H1 (cell line): Measurements from ENCODE around the gene TMEM200C. TPM values are rescaled to one million over a fixed set of nuclear protein-coding genes. Genes with fewer than 3 reads are reported as not detected.

Experiments used
- CTCF ChIA-PET: fragments of 300-600 bp; sonication (Branson Sonifier 250); formaldehyde crosslinking; loops from one replicate; lab custom pipeline; 2021; ENCODE audit not compliant: partially characterized antibody; lab: Charles Lee
- POLR2A ChIA-PET: fragments of 300-600 bp; sonication (Branson Sonifier 250); formaldehyde crosslinking; loops from one replicate; lab custom pipeline; 2021; ENCODE audit warnings: inconsistent platforms; ENCODE audit not compliant: partially characterized antibody; lab: Charles Lee
- DNase-seq, 2 experiments: peaks; one replicate each; pipeline versions ENCODE4 v3.0.0 to v3.0.0-alpha.2; 2010 to 2022; ENCODE audit warnings: low spot score in 2 of 2, low read depth in 1 of 2, mixed read lengths in 1 of 2
- FAIRE-seq: peaks from 2 replicates; lab custom pipeline; 2011; peaks lifted over from hg19 to GRCh38; lab: Jason Lieb, UNC
- H2AFZ ChIP-seq: 2 replicates; pipeline ENCODE4 v1.8.1; 2012; ENCODE audit warnings: low read length, inconsistent platforms
- H2AK5ac ChIP-seq: 2 replicates; pipeline ENCODE4 v1.6.1; 2013; ENCODE audit warnings: low read depth, low read length
- H2BK120ac ChIP-seq: replicated peaks from 2 replicates; pipeline ENCODE3; 2013; ENCODE audit warnings: low read depth, low read length, inconsistent platforms
- H2BK12ac ChIP-seq: 2 replicates; pipeline ENCODE4 v1.6.1; 2013; ENCODE audit warnings: low read depth, low read length
- H2BK15ac ChIP-seq: 2 replicates; pipeline ENCODE4 v1.6.1; 2013; ENCODE audit warnings: low read length
- H2BK20ac ChIP-seq: 2 replicates; pipeline ENCODE4 v1.6.1; 2013; ENCODE audit warnings: low read length
- H2BK5ac ChIP-seq: 2 replicates; pipeline ENCODE4 v1.6.1; 2013; ENCODE audit warnings: low read depth, low read length
- H3K14ac ChIP-seq: 2 replicates; pipeline ENCODE4 v1.6.1; 2013; ENCODE audit warnings: inconsistent platforms; ENCODE audit not compliant: insufficient read length
- H3K18ac ChIP-seq: 2 replicates; pipeline ENCODE4 v1.6.1; 2013; ENCODE audit warnings: low read length; ENCODE audit errors: extremely low read depth
- H3K23ac ChIP-seq: 2 replicates; pipeline ENCODE4 v1.6.1; 2013; ENCODE audit warnings: inconsistent platforms; ENCODE audit not compliant: insufficient read length
- H3K23me2 ChIP-seq: 2 replicates; pipeline ENCODE4 v1.6.1; 2013; ENCODE audit warnings: low read depth, low read length
- H3K27ac ChIP-seq: 2 replicates; pipeline ENCODE4 v1.6.1; 2011; ENCODE audit warnings: low read depth, low read length, inconsistent platforms
- H3K27me3 ChIP-seq, 4 experiments: replicated peaks in 1 of 4; 1 replicate in 1 of 4; 2 replicates in 3 of 4; pipeline versions ENCODE4 v1.6.1 to v1.8.1; 2011 to 2013; ENCODE audit warnings: low read length in 3 of 4, mild to moderate bottlenecking in 3 of 4, inconsistent platforms in 2 of 4, mixed read lengths in 2 of 4, moderate library complexity in 1 of 4; ENCODE audit not compliant: control insufficient read depth in 3 of 4, insufficient read depth in 3 of 4; ENCODE audit errors: extremely low read depth in 1 of 4
- H3K36me3 ChIP-seq, 4 experiments: 2 replicates each; pipeline versions ENCODE4 v1.6.1 to v1.8.1; 2011 to 2013; ENCODE audit warnings: mild to moderate bottlenecking in 4 of 4, low read length in 3 of 4, moderate library complexity in 2 of 4, control low read depth in 1 of 4, inconsistent platforms in 1 of 4; ENCODE audit not compliant: insufficient read depth in 4 of 4, control insufficient read depth in 2 of 4
- H3K4ac ChIP-seq: replicated peaks from 2 replicates; pipeline ENCODE3; 2013; ENCODE audit warnings: low read length, low read depth, mixed read lengths, inconsistent platforms; ENCODE audit not compliant: insufficient read length
- H3K4me1 ChIP-seq, 4 experiments: replicated peaks in 1 of 4; 1 replicate in 1 of 4; 2 replicates in 3 of 4; pipeline versions ENCODE4 v1.6.1 to v1.8.1; 2011 to 2013; ENCODE audit warnings: low read length in 3 of 4, inconsistent platforms in 2 of 4, mixed read lengths in 1 of 4; ENCODE audit not compliant: insufficient read depth in 4 of 4, control insufficient read depth in 3 of 4
- H3K4me2 ChIP-seq, 2 experiments: 2 replicates each; pipeline versions ENCODE4 v1.6.1 to v1.8.1; 2011 to 2013; ENCODE audit warnings: low read depth in 2 of 2, low read length in 2 of 2, control low read depth in 1 of 2, inconsistent platforms in 1 of 2, mild to moderate bottlenecking in 1 of 2; ENCODE audit not compliant: insufficient read depth in 1 of 2
- H3K4me3 ChIP-seq, 4 experiments: fragments of 200-600, 300-600 bp in 1 of 4; sonication (generic), shearing (Covaris generic), sonication (Bioruptor Twin) in 1 of 4; 2 replicates each; pipeline versions ENCODE4 v1.5.1 to v1.8.1; 2011 to 2016; ENCODE audit warnings: low read length in 4 of 4, low read depth in 3 of 4, control low read depth in 2 of 4, inconsistent platforms in 2 of 4, mild to moderate bottlenecking in 2 of 4, mixed read lengths in 1 of 4, moderate library complexity in 1 of 4; ENCODE audit not compliant: insufficient read depth in 2 of 4; ENCODE audit errors: extremely low read depth in 1 of 4
- H3K56ac ChIP-seq: replicated peaks from 2 replicates; pipeline ENCODE3; 2013; ENCODE audit warnings: low read depth, mild to moderate bottlenecking, mixed read lengths, low read length, inconsistent platforms; ENCODE audit not compliant: insufficient read length
- H3K79me1 ChIP-seq: 2 replicates; pipeline ENCODE4 v1.6.1; 2013; ENCODE audit warnings: low read depth, low read length, control low read depth
- H3K79me2 ChIP-seq, 2 experiments: 2 replicates each; pipeline versions ENCODE4 v1.6.1 to v1.8.1; 2012 to 2013; ENCODE audit warnings: low read length in 2 of 2, mild to moderate bottlenecking in 2 of 2, inconsistent platforms in 1 of 2; ENCODE audit not compliant: insufficient read depth in 2 of 2, control insufficient read depth in 1 of 2
- H3K9ac ChIP-seq, 4 experiments: replicated peaks in 1 of 4; 1 replicate in 1 of 4; 2 replicates in 3 of 4; pipeline versions ENCODE4 v1.6.1 to v1.8.1; 2011 to 2013; ENCODE audit warnings: low read depth in 3 of 4, low read length in 3 of 4, control low read depth in 2 of 4, mild to moderate bottlenecking in 2 of 4, moderate library complexity in 2 of 4, inconsistent platforms in 1 of 4; ENCODE audit errors: extremely low read depth in 1 of 4
- H3K9me3 ChIP-seq, 2 experiments: 2 replicates each; pipeline versions ENCODE4 v1.6.1 to v1.8.1; 2012 to 2013; ENCODE audit warnings: mild to moderate bottlenecking in 2 of 2, moderate library complexity in 2 of 2, control low read depth in 1 of 2, inconsistent platforms in 1 of 2, low read depth in 1 of 2, low read length in 1 of 2, mixed read lengths in 1 of 2; ENCODE audit not compliant: insufficient read depth in 2 of 2
- H4K20me1 ChIP-seq, 2 experiments: replicated peaks in 1 of 2; 2 replicates each; pipeline versions ENCODE3 to v1.8.1; 2011 to 2013; ENCODE audit warnings: inconsistent platforms in 2 of 2, low read length in 2 of 2, mild to moderate bottlenecking in 1 of 2; ENCODE audit not compliant: insufficient read depth in 2 of 2, control insufficient read depth in 1 of 2
- H4K5ac ChIP-seq: 2 replicates; pipeline ENCODE4 v1.6.1; 2013; ENCODE audit warnings: low read length, low read depth, mixed read lengths, inconsistent platforms; ENCODE audit not compliant: insufficient read length
- H4K8ac ChIP-seq: 2 replicates; pipeline ENCODE4 v1.8.0; 2013; ENCODE audit warnings: mild to moderate bottlenecking, moderate library complexity, low read length, inconsistent platforms; ENCODE audit not compliant: insufficient read depth; ENCODE audit errors: extremely low read depth
- H4K91ac ChIP-seq: replicated peaks from 2 replicates; pipeline ENCODE3; 2013; ENCODE audit warnings: low read length, mixed read lengths, inconsistent platforms; ENCODE audit not compliant: insufficient read length
- ASH2L ChIP-seq: fragments of 200-600, 300-600 bp; sonication (generic); IDR thresholded peaks from one replicate; pipeline ENCODE4 v1.7.1; 2017; ENCODE audit warnings: low read length
- CTBP2 ChIP-seq: IDR thresholded peaks from 2 replicates; pipeline ENCODE4 v1.7.0; 2011; ENCODE audit warnings: borderline replicate concordance, mild to moderate bottlenecking, moderate library complexity, mixed read lengths, low read length; ENCODE audit not compliant: insufficient read depth, insufficient read length
- HDAC6 ChIP-seq: IDR thresholded peaks from one replicate; pipeline ENCODE4 v1.7.1; 2012; ENCODE audit warnings: low read depth, mild to moderate bottlenecking, inconsistent platforms, low read length, moderate library complexity
- JUN ChIP-seq: IDR thresholded peaks from 2 replicates; pipeline ENCODE4 v1.6.1; 2011; ENCODE audit warnings: low read depth, mild to moderate bottlenecking, improper control_type of control experiment, low read length
- PHF8 ChIP-seq: fragments of 200-600 bp; sonication (generic); conservative IDR thresholded peaks from 2 replicates; pipeline ENCODE4 v1.7.1; 2012; ENCODE audit warnings: low read depth, mild to moderate bottlenecking, inconsistent platforms, low read length, moderate library complexity
- POLR2A ChIP-seq, 2 experiments: IDR thresholded peaks; 1 replicate in 1 of 2; 2 replicates in 1 of 2; pipeline ENCODE4 v1.6.1; 2011; ENCODE audit warnings: low read depth in 2 of 2, low read length in 2 of 2, mild to moderate bottlenecking in 2 of 2; ENCODE audit errors: control extremely low read depth in 1 of 2
- RBBP5 ChIP-seq: IDR thresholded peaks from 2 replicates; pipeline ENCODE4 v1.7.1; 2012; ENCODE audit warnings: low read depth, mild to moderate bottlenecking, inconsistent platforms, low read length, moderate library complexity, borderline replicate concordance
- RNF2 ChIP-seq: fragments of 200-900, 300-1000 bp; sonication (generic); IDR thresholded peaks from 2 replicates; pipeline ENCODE4 v1.7.1; 2016; ENCODE audit warnings: borderline replicate concordance, low read depth, mild to moderate bottlenecking, antibody characterized with exemption, low read length; ENCODE audit not compliant: poor library complexity, severe bottlenecking; ENCODE audit errors: missing control alignments
- TAF7 ChIP-seq: optimal IDR thresholded peaks from 2 replicates; pipeline ENCODE3; 2011; ENCODE audit warnings: low read depth, mild to moderate bottlenecking, inconsistent platforms, low read length, moderate library complexity, borderline replicate concordance
- TBP ChIP-seq: IDR thresholded peaks from 2 replicates; pipeline ENCODE4 v1.6.1; 2011; ENCODE audit warnings: low read depth, low read length, improper control_type of control experiment
- WGBS, 2 experiments: shearing (Covaris generic) in 1 of 2; methylation state at CpG; one replicate each; pipeline versions ENCODE4 v1.1.6 to v1.1.7; 2013 to 2015; ENCODE audit warnings: low lambda C conversion rate in 2 of 2, mixed read lengths in 2 of 2, inconsistent platforms in 1 of 2, low coverage in 1 of 2, missing lambda C conversion rate in 1 of 2; ENCODE audit not compliant: insufficient replicate concordance in 2 of 2, insufficient coverage in 1 of 2, insufficient read length in 1 of 2; ENCODE audit errors: extremely low coverage in 1 of 2, missing lambda C conversion rate in 1 of 2; 5-methylcytosine and 5-hydroxymethylcytosine counted together
- polyA plus RNA-seq, 7 experiments: library from polyadenylated mRNA; depleted of rRNA in 3 of 7; stranded (reverse) in 5 of 7; unstranded in 2 of 7; fragments of >200 nt in 5 of 7; fragments of 200-250 nt in 2 of 7; gene quantifications; 1 replicate in 5 of 7; 2 replicates in 1 of 7; 4 replicates in 1 of 7; pipeline versions ENCODE4 v1.2.1 to v1.2.3, GENCODE V29; 2011 to 2013; ENCODE audit warnings: missing spikeins in 2 of 7, mixed read lengths in 2 of 7
- total RNA-seq: library from RNA; stranded (reverse); fragmentation: NEBNext Ultra II Directional; extraction: Animal tissue kit (Norgen Biotek cat#: 25700); gene quantifications from 2 replicates; pipeline ENCODE4 v1.2.1, GENCODE V29; 2021
- TF ChIP-seq, protein P1 (sequence below): IDR thresholded peaks from 2 replicates; pipeline ENCODE4 v1.6.1; 2011; ENCODE audit warnings: low read depth, mild to moderate bottlenecking, low read length; ENCODE audit not compliant: insufficient read depth

Gene TMEM200C
- total and polyA plus RNA-seq, 2 of the 8 experiments (the other 6 are each of a cell fraction or from before 2014, with no cell fraction given): 3.4 to 9.6 TPM

DNA sequence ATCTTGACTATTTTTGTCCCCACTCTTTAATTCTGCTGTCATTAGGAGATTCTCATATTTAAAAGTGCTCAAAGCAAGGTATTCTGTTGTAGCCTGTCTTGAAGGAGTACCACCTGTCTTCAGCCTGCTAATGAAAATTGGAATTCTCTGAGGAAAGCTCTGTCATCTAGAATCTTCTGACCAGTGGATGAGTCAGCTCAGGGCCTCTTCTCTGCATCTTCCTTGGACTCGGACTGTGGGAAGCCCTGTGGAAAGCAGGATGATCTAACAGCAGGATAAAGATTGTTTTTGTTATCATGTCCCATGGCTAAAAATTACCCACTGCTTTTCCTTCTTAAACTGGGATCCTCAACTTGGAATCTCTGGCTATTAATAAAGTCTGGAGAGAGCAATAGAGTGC lies 18.7 kb upstream of the TMEM200C start:
- H3K4me2 ChIP-seq: no peak overlapping the region
- no peak overlapping the region for H3K14ac ChIP-seq
- no peaks in the 10 kb centered on the region for H3K9me3 ChIP-seq
- WGBS, 2 experiments: 84% methylated on average over 1 of the region's 1 CpG; no CpG with 5 or more reads in 1 of the 2 experiments
- H3K23me2 ChIP-seq: no peaks in the 10 kb centered on the region
- H3K4ac ChIP-seq: no peak overlapping the region
- no peak overlapping the region for H3K4me3 ChIP-seq
- H4K8ac ChIP-seq: no peak overlapping the region
- H2AFZ ChIP-seq: no peak overlapping the region
- no peak overlapping the region for H2AK5ac ChIP-seq
- ChIA-PET CTCF (interaction anchor here (2.2 kb wide), 1 partner anchor 16 kb away, joined by 7 read pairs; no protein-coding TSS in a partner anchor), POLR2A (interaction anchor here (1.2 to 1.4 kb wide), 4 partner anchors 9 to 28 kb away, joined by 3 read pairs; no protein-coding TSS in a partner anchor)
- H3K27me3 ChIP-seq: no peaks in the 10 kb centered on the region
- DNase-seq (no peak), FAIRE-seq (no peak)
- no peak overlapping the region for H3K27ac ChIP-seq
- no peak overlapping the region for H4K91ac ChIP-seq
- H2BK12ac ChIP-seq: no peak overlapping the region
- H2BK15ac ChIP-seq: no peak overlapping the region
- TF ChIP-seq RNF2 (no peak), PHF8 (no peak), CTBP2 (no peak), TBP (no peak), POLR2A (IDR thresholded peaks at IDR 0.05; ENCODE audit: control extremely low read depth in 1 of 2, low read depth in 2 of 2, low read length in 2 of 2) (no peak), TAF7 (no peak), JUN (no peak), RBBP5 (no peak), ASH2L (no peak), HDAC6 (no peak)
- TF ChIP-seq, protein P1, sequence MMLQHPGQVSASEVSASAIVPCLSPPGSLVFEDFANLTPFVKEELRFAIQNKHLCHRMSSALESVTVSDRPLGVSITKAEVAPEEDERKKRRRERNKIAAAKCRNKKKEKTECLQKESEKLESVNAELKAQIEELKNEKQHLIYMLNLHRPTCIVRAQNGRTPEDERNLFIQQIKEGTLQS: no peak
- H2BK120ac ChIP-seq: no peak overlapping the region
- no peaks in the 10 kb centered on the region for H4K20me1 ChIP-seq
- H3K79me1 ChIP-seq: no peaks in the 10 kb centered on the region
- no peak overlapping the region for H3K9ac ChIP-seq
- H3K79me2 ChIP-seq: no peaks in the 10 kb centered on the region
- H3K36me3 ChIP-seq: no peaks in the 10 kb centered on the region; a peak in 1 of 8 replicates
- H3K23ac ChIP-seq: no peak overlapping the region
- H2BK20ac ChIP-seq: no peak overlapping the region
- no peak overlapping the region for H3K18ac ChIP-seq
- H2BK5ac ChIP-seq: no peak overlapping the region
- H4K5ac ChIP-seq: no peak overlapping the region
- H3K56ac ChIP-seq: no peak overlapping the region
- peaks cover 0 to 3% (median 2%) of the 10 kb centered on the region in 4 experiments; a peak in 2 of 7 replicates for H3K4me1 ChIP-seq
